ENCODE results near the gene SLC24A4. TPM values are rescaled to one million over a fixed set of nuclear protein-coding genes. Genes with fewer than 3 reads are reported as not detected.

Gene SLC24A4
- total RNA-seq, 4 donors from 2014 or later: 6.9 to 15.1 (median 8.3) TPM

GRCh38 chr14:92463141-92463540 is 140.2 kb downstream of the SLC24A4 start:
- Histone ChIP-seq H3K27me3 (no peaks in the 10 kb centered on the region), H3K4me3 (no peak overlapping the region), H3K36me3 (peaks cover 0 to 21% (median 0%) of the 10 kb centered on the region in 3 donors), H3K9me3 (peaks cover 0 to 15% (median 0%) of the 10 kb centered on the region in 4 donors), H3K27ac (no peak overlapping the region), H3K4me1 (peaks cover 0 to 17% (median 3%) of the 10 kb centered on the region in 4 donors)
- DNase-seq (ENCODE audit: low spot score in 2 of 2): no peak
- 68 to 69% methylated on average over 12 of the region's 12 CpGs for WGBS, 2 donors
- TF ChIP-seq POLR2A (IDR thresholded peaks at IDR 0.05) (no peak), EP300 (IDR thresholded peaks at IDR 0.05) (no peak), CTCF (IDR thresholded peaks at IDR 0.05) (no peak)

- peaks cover 0 to 15% (median 0%) of the 10 kb centered on the region in 4 donors for H3K9me3 ChIP-seq
- WGBS, 2 donors: 90 to 91% methylated on average over 6 of the region's 6 CpGs
- DNase-seq (ENCODE audit: low spot score in 2 of 2): no peak
- H3K36me3 ChIP-seq: peaks cover 0 to 21% (median 0%) of the 10 kb centered on the region in 3 donors
- no peak overlapping the region for H3K27ac ChIP-seq
- no peak overlapping the region for H3K4me3 ChIP-seq
- TF ChIP-seq CTCF (IDR thresholded peaks at IDR 0.05): no peak
- no peak for TF ChIP-seq POLR2A (IDR thresholded peaks at IDR 0.05)
- TF ChIP-seq EP300 (IDR thresholded peaks at IDR 0.05): no peak
- H3K27me3 ChIP-seq: no peaks in the 10 kb centered on the region
- peaks cover 0 to 14% (median 3%) of the 10 kb centered on the region in 4 donors for H3K4me1 ChIP-seq
Measured at GRCh38 chr14:92464156-92464555, 141.2 kb downstream of the SLC24A4 start.

- H3K9me3 ChIP-seq: peaks cover 0 to 15% (median 0%) of the 10 kb centered on the region in 4 donors
- TF ChIP-seq CTCF (IDR thresholded peaks at IDR 0.05) (no peak), EP300 (IDR thresholded peaks at IDR 0.05) (no peak)
- no peak for DNase-seq (ENCODE audit: low spot score in 2 of 2)
- 83 to 84% methylated on average over 9 of the region's 9 CpGs for WGBS, 2 donors
- no peaks in the 10 kb centered on the region for H3K27me3 ChIP-seq
- H3K36me3 ChIP-seq: peaks cover 0 to 21% (median 0%) of the 10 kb centered on the region in 3 donors
- H3K4me1 ChIP-seq: peaks cover 0 to 8% (median 3%) of the 10 kb centered on the region in 4 donors
- no peak overlapping the region for H3K27ac ChIP-seq
- no peak overlapping the region for H3K4me3 ChIP-seq
Measured at GRCh38 chr14:92464716-92465115, 141.8 kb downstream of the SLC24A4 start.

DNA sequence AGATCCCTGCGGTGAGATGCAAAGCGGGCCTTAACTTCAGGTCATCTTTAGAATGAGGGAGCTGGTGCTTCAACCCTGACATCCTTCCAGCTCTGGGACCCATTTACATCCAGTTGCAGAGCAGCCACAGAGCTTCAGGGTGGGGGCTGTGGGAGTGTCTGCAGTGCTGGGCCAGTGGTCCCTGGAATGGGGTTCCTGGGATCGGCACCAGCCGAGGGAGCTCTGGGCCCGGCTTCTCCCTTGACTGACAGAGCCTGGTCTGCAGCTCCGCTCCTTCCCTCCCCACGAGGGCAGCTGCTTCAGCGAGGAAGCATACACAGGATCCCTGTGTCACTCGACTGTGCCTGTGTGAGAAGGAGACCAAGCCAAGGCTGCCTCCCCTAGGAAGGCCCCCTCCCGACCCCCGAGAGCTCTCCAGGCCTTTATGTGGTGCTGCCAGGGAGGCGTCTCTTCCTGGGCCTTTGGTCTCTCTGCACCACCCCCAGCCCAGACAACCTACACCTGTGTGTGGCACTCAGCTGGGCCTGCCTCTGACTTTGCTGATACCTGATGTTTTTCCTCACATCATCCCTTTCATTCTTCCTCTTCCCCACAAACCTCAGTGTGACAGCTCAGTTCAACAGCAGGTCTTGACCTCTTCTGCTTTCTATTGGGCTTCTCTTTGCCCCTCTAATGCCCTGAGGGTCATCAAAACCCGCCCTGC is 142.5 kb downstream of the SLC24A4 start:
- H3K27ac ChIP-seq: no peak overlapping the region

More for the DNA sequence above, 142.5 kb downstream of the SLC24A4 start:
- Histone ChIP-seq H3K36me3 (peaks cover 0 to 21% (median 0%) of the 10 kb centered on the region in 3 donors), H3K4me3 (no peak overlapping the region), H3K4me1 (peaks cover 0 to 4% (median under 1%) of the 10 kb centered on the region in 4 donors), H3K9me3 (peaks cover 0 to 15% (median 0%) of the 10 kb centered on the region in 4 donors), H3K27me3 (no peaks in the 10 kb centered on the region)
- 78 to 82% methylated on average over 10 to 12 of the region's 13 CpGs for WGBS, 2 donors
- TF ChIP-seq CTCF (IDR thresholded peaks at IDR 0.05): no peak
- TF ChIP-seq POLR2A (IDR thresholded peaks at IDR 0.05): no peak
- no peak for TF ChIP-seq EP300 (IDR thresholded peaks at IDR 0.05)
- no peak for DNase-seq (ENCODE audit: low spot score in 2 of 2)
